IPS-18c (cell line): ENCODE data around the gene MYORG.
A peak's percentile ranks its signal among the peaks of the same experiment; 100 is the strongest.
"Not testable (repeated sequence)": the region's sequence is repeated elsewhere in the genome, so short reads cannot be mapped to it uniquely, and the experiment has no call there.

Source experiments
- H3K4me3 ChIP-seq: 2 replicates; pipeline ENCODE4 v1.7.0; 2013; ENCODE audit warnings: low read depth, mild to moderate bottlenecking, low read length, moderate library complexity; ENCODE audit not compliant: insufficient read depth
- H3K9me3 ChIP-seq: one replicate; pipeline ENCODE4 v1.6.1; 2013; ENCODE audit warnings: mild to moderate bottlenecking, low read length, moderate library complexity; ENCODE audit not compliant: control insufficient read depth, insufficient read depth

Gene MYORG

GRCh38 chr9:34374339-34374738 lies 2.4 kb downstream of the MYORG start:
- no peak overlapping the region for H3K4me3 ChIP-seq
- H3K9me3 ChIP-seq = peaks cover 9% of the 10 kb centered on the region

GRCh38 chr9:34373749-34374148 lies 2.9 kb downstream of the MYORG start:
- H3K4me3 ChIP-seq = no peak overlapping the region
- peaks cover 9% of the 10 kb centered on the region for H3K9me3 ChIP-seq

- Histone ChIP-seq H3K9me3 (peaks cover 7% of the 10 kb centered on the region), H3K4me3 (no peak overlapping the region)
Observed at GRCh38 chr9:34372467-34373011, 4.2 kb downstream of the MYORG start.

- H3K9me3 ChIP-seq = peaks cover 7% of the 10 kb centered on the region
- no peak overlapping the region for H3K4me3 ChIP-seq
Observed at GRCh38 chr9:34371886-34372466, 4.7 kb downstream of the MYORG start.

- no peak overlapping the region for H3K4me3 ChIP-seq
- H3K9me3 ChIP-seq = peaks cover 7% of the 10 kb centered on the region
Observed at GRCh38 chr9:34370970-34371880, 5.5 kb downstream of the MYORG start.

GRCh38 chr9:34370335-34370969 lies 6.2 kb downstream of the MYORG start:
- Histone ChIP-seq H3K4me3 (no peak overlapping the region), H3K9me3 (peaks cover 7% of the 10 kb centered on the region)

- no peak overlapping the region for H3K4me3 ChIP-seq
- H3K9me3 ChIP-seq = peaks cover 7% of the 10 kb centered on the region
Observed at GRCh38 chr9:34369636-34370035, 7.1 kb downstream of the MYORG start.

- H3K9me3 ChIP-seq, H3K4me3 ChIP-seq: not testable (repeated sequence)
Observed at GRCh38 chr9:34368796-34369195, 7.9 kb downstream of the MYORG start.

- H3K4me3 ChIP-seq = not testable (repeated sequence)
Observed at GRCh38 chr9:34367751-34368410, 8.8 kb downstream of the MYORG start.

GRCh38 chr9:34366365-34366764 lies 10.3 kb downstream of the MYORG start:
- Histone ChIP-seq H3K9me3 (peaks cover 2% of the 10 kb centered on the region), H3K4me3 (no peak overlapping the region)

More at GRCh38 chr9:34367751-34368410, 8.8 kb downstream of the MYORG start:
- not testable (repeated sequence) for H3K9me3 ChIP-seq

- Histone ChIP-seq H3K4me3 (no peak overlapping the region), H3K9me3 (peaks cover 1% of the 10 kb centered on the region)
Observed at GRCh38 chr9:34365282-34365681, 11.4 kb downstream of the MYORG start.

- Histone ChIP-seq H3K9me3 (peaks cover 2% of the 10 kb centered on the region), H3K4me3 (peak overlapping the region; percentile 1; the same call in 1 of the 2 replicates)
Observed at GRCh38 chr9:34363619-34364351, 12.9 kb downstream of the MYORG start.

GRCh38 chr9:34362614-34363214 lies 14.0 kb downstream of the MYORG start:
- H3K9me3 ChIP-seq = peaks cover 2% of the 10 kb centered on the region

GRCh38 chr9:34352957-34353356 lies 23.7 kb downstream of the MYORG start:
- H3K4me3 ChIP-seq, H3K9me3 ChIP-seq: not testable (repeated sequence)

More at GRCh38 chr9:34362614-34363214, 14.0 kb downstream of the MYORG start:
- no peak overlapping the region for H3K4me3 ChIP-seq

- not testable (repeated sequence) for H3K9me3 ChIP-seq, H3K4me3 ChIP-seq
Observed at GRCh38 chr9:34352122-34352652, 24.5 kb downstream of the MYORG start.

- no peaks in the 10 kb centered on the region for H3K9me3 ChIP-seq
Observed at GRCh38 chr9:34349324-34349723, 27.4 kb downstream of the MYORG start.

More at GRCh38 chr9:34349324-34349723, 27.4 kb downstream of the MYORG start:
- no peak overlapping the region for H3K4me3 ChIP-seq
